MG63 (cell line): Measurements from ENCODE around the gene RNF150. TPM values are rescaled to one million over a fixed set of nuclear protein-coding genes. Genes with fewer than 3 reads are reported as not detected.

Experiments used
- DNase-seq: peaks from one replicate; pipeline ENCODE4 v3.0.0-alpha.2; 2020
- H3K27me3 ChIP-seq: fragments of 250-450 bp; sonication (Bioruptor Pico); 2 replicates; pipeline ENCODE4 v1.5.1; 2020; ENCODE audit warnings: mild to moderate bottlenecking, moderate library complexity
- H3K36me3 ChIP-seq: fragments of 250-450 bp; sonication (Bioruptor Pico); 2 replicates; pipeline ENCODE4 v1.5.1; 2020; ENCODE audit warnings: mild to moderate bottlenecking, moderate library complexity
- H3K4me3 ChIP-seq: fragments of 250-450 bp; sonication (Bioruptor Pico); 2 replicates; pipeline ENCODE4 v1.5.1; 2020; ENCODE audit warnings: mild to moderate bottlenecking, moderate library complexity
- H3K9me3 ChIP-seq: fragments of 250-450 bp; sonication (Bioruptor Pico); 2 replicates; pipeline ENCODE4 v1.5.1; 2020; ENCODE audit warnings: mild to moderate bottlenecking, moderate library complexity
- total RNA-seq: library from RNA; depleted of rRNA; stranded (reverse); fragments of >200 nt; shearing (Covaris generic); gene quantifications from 2 replicates; pipeline ENCODE4 v1.2.3, GENCODE V29; 2014; ENCODE audit warnings: low replicate concordance

Gene RNF150
- total RNA-seq, 1 experiment from 2014 or later: 7.4 TPM

DNA sequence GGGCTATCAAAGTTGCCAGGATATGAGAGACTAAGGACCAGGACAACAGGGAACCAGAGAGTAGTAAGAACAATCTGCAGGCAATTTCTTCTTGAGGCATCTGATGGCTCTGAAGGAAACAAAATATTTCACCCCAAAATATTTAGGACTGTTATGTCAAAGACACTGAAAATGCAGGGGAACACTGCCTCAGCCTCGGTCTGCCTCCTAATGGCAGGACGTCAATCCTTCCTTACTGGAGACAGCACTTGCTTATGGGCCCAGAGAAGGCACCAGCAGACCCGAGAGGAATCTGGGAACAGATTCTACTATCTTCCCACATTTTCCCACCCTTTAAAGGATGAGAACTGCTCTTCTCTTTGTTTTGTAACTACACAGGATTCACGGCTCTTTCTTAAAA is 23.3 kb downstream of the RNF150 start:
- DNase-seq: no peak
- H3K9me3 ChIP-seq: no peaks in the 10 kb centered on the region; the same call in 1 of the 2 replicates
- no peaks in the 10 kb centered on the region for H3K27me3 ChIP-seq
- no peak overlapping the region for H3K4me3 ChIP-seq
- H3K36me3 ChIP-seq: no peaks in the 10 kb centered on the region

- Histone ChIP-seq H3K9me3 (no peaks in the 10 kb centered on the region; the same call in 1 of the 2 replicates), H3K27me3 (no peaks in the 10 kb centered on the region), H3K4me3 (no peak overlapping the region), H3K36me3 (no peaks in the 10 kb centered on the region)
- no peak for DNase-seq
Observed at GRCh38 chr4:141107927-141108326, 25.3 kb downstream of the RNF150 start.

- H3K36me3 ChIP-seq: no peaks in the 10 kb centered on the region
- H3K4me3 ChIP-seq: no peak overlapping the region
- H3K9me3 ChIP-seq: no peaks in the 10 kb centered on the region
- DNase-seq: peak; percentile 18
- H3K27me3 ChIP-seq: no peaks in the 10 kb centered on the region
Observed at GRCh38 chr4:141102367-141102766, 30.9 kb downstream of the RNF150 start.

- no peak for DNase-seq
- Histone ChIP-seq H3K4me3 (no peak overlapping the region), H3K36me3 (no peaks in the 10 kb centered on the region), H3K9me3 (no peaks in the 10 kb centered on the region), H3K27me3 (no peaks in the 10 kb centered on the region)
Observed at GRCh38 chr4:141101511-141101910, 31.8 kb downstream of the RNF150 start.

- Histone ChIP-seq H3K27me3 (no peaks in the 10 kb centered on the region), H3K36me3 (no peaks in the 10 kb centered on the region), H3K4me3 (no peak overlapping the region), H3K9me3 (peaks cover 4% of the 10 kb centered on the region)
- no peak for DNase-seq
Observed at GRCh38 chr4:141099326-141099725, 33.9 kb downstream of the RNF150 start.

DNA sequence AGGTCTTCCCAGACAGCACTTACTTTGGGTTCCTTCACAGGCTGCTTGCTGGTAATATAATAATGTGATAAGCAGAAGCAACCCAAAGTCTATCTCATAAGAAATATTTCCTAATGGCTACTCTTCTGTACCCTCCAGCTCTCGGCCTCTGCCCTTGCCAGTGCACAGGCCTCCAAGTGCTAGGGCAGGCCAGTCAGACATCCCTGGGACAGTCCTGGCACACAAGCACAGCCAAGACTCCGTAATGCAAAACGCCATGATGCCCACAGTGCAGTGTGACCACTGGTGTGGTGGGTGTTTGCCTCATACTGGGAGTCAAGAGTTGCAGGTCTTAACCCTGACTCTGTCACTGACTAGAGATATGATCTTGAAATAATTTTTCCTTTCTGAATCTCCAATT is 35.1 kb downstream of the RNF150 start:
- Histone ChIP-seq H3K4me3 (no peak overlapping the region), H3K36me3 (no peaks in the 10 kb centered on the region), H3K9me3 (peaks cover 12% of the 10 kb centered on the region), H3K27me3 (no peaks in the 10 kb centered on the region)
- no peak for DNase-seq

GRCh38 chr4:141090473-141090872 is 42.8 kb downstream of the RNF150 start:
- Histone ChIP-seq H3K36me3 (no peaks in the 10 kb centered on the region), H3K27me3 (no peaks in the 10 kb centered on the region), H3K9me3 (peaks cover 12% of the 10 kb centered on the region), H3K4me3 (no peak overlapping the region)
- DNase-seq: no peak

DNA sequence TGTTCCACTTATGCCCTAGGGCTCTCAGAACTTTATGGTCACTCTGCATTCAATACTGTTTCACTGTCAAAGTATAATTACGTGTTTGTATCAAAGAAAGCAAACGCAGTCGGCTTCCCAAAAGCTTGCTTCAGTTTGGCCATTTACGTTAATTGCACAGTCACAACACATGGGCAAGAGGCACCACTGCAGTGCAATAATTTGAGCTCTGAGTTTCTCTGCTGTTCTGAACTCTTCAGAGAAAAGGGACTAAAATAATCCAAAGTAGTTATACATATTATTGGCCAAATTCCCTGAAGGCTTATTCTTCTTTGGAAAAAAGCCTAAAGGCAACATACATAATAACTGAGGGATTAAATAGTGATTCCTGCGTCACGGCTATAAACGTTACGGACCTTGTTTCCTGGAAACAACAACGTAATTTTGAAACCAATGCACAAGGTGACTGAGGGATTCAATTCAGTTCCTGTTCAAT is 51.3 kb downstream of the RNF150 start:
- Histone ChIP-seq H3K27me3 (no peaks in the 10 kb centered on the region), H3K36me3 (no peaks in the 10 kb centered on the region), H3K4me3 (peak overlapping the region; percentile 34), H3K9me3 (no peaks in the 10 kb centered on the region)
- no peak for DNase-seq

DNA sequence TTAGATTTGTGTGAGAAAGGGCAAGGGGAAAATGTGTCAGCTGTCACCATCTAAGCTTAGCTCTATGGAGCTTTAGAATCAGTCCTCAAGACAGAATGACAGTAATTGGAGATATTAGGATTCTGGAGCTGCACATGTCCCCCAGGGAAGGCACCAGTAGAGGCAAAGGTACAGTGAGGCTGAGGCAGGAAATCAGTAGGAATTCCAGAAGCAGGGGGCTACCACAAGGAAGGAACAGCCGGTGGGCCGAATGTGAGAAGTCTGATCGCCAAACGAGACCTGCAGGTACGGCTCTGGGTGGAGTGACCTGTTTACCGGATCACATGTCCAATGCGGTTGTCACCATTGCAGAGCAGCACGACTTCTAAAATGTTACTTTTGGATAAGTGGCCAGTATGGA is 52.6 kb downstream of the RNF150 start:
- Histone ChIP-seq H3K9me3 (no peaks in the 10 kb centered on the region), H3K36me3 (no peaks in the 10 kb centered on the region), H3K4me3 (no peak overlapping the region), H3K27me3 (no peaks in the 10 kb centered on the region)
- no peak for DNase-seq

DNA sequence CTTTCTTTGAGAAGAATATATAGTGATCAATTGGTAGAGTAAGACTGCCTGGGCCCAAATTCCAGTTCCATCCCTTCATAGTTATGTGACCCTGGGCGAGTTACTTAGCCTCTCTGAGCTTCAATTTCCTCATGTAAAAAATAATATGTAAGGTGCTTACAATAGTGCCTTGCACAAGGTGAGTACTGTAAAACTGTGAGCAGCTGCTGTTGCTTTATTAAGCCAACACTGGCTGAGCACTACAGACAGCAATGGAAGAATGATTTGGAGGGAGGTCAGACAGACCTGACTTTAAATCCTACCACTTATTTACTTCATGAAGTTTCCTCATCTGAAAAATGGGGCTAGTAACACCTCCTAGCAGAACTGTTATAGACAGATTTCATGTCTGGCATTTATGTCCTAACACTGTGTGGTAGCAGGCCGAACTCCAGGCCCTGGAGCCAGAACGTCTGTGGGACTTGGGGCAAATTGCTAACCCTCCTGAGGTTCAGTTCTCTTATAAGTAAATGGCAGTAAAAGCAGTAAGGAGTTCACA is 53.8 kb downstream of the RNF150 start:
- no peak for DNase-seq

DNA sequence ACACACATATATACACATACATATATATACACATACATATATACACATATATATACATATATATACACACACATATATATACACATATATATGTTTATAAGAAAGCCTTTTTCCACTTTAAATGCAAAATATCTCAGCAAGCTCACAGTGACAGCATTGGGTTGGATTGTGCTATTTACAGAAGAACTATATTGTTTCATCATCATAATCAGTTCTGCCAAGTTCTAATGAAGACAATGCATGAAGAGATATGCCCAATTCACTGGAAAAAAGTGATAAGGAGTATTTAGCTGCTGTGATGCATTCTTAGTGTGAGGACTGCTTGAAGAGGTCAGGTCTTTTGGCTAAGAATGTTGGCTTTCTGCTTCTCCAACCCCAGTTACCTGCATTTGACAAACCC is 54.4 kb downstream of the RNF150 start:
- Histone ChIP-seq H3K4me3 (no peak overlapping the region), H3K27me3 (no peaks in the 10 kb centered on the region), H3K9me3 (no peaks in the 10 kb centered on the region), H3K36me3 (no peaks in the 10 kb centered on the region)
- no peak for DNase-seq

More for the DNA sequence above, 53.8 kb downstream of the RNF150 start:
- no peaks in the 10 kb centered on the region for H3K27me3 ChIP-seq
- H3K9me3 ChIP-seq: no peaks in the 10 kb centered on the region
- no peaks in the 10 kb centered on the region for H3K36me3 ChIP-seq
- H3K4me3 ChIP-seq: no peak overlapping the region

- no peaks in the 10 kb centered on the region for H3K9me3 ChIP-seq
- no peaks in the 10 kb centered on the region for H3K27me3 ChIP-seq
- DNase-seq: no peak
- H3K4me3 ChIP-seq: no peak overlapping the region
- H3K36me3 ChIP-seq: no peaks in the 10 kb centered on the region
Observed at GRCh38 chr4:141077611-141078225, 55.6 kb downstream of the RNF150 start.

GRCh38 chr4:141075553-141075952 is 57.7 kb downstream of the RNF150 start:
- Histone ChIP-seq H3K36me3 (no peaks in the 10 kb centered on the region), H3K4me3 (no peak overlapping the region), H3K9me3 (no peaks in the 10 kb centered on the region), H3K27me3 (no peaks in the 10 kb centered on the region)
- DNase-seq: no peak

- no peak overlapping the region for H3K4me3 ChIP-seq
- no peaks in the 10 kb centered on the region for H3K9me3 ChIP-seq
- DNase-seq: no peak
- no peaks in the 10 kb centered on the region for H3K36me3 ChIP-seq
- no peaks in the 10 kb centered on the region for H3K27me3 ChIP-seq
Observed at GRCh38 chr4:141074098-141074878, 59.0 kb downstream of the RNF150 start.

DNA sequence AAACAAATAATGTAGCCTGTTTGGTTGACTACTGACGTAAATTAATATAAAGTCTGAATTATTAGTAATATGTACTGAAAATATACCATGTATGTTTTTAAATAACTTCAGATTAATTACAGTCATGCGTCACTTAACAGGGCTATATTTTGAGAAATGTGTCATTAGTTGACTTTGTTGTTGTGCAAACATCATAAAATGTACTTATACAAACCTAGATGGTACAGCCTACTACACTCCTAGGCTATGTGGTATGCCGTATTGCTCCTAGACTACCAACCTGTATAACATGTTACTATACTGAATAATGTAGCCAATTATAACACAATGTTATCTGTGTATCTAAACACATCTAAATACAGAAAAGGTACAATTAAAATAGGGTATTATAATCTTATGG is 66.6 kb downstream of the RNF150 start:
- DNase-seq: no peak
- Histone ChIP-seq H3K9me3 (no peaks in the 10 kb centered on the region), H3K4me3 (no peak overlapping the region), H3K27me3 (no peaks in the 10 kb centered on the region), H3K36me3 (no peaks in the 10 kb centered on the region)

DNA sequence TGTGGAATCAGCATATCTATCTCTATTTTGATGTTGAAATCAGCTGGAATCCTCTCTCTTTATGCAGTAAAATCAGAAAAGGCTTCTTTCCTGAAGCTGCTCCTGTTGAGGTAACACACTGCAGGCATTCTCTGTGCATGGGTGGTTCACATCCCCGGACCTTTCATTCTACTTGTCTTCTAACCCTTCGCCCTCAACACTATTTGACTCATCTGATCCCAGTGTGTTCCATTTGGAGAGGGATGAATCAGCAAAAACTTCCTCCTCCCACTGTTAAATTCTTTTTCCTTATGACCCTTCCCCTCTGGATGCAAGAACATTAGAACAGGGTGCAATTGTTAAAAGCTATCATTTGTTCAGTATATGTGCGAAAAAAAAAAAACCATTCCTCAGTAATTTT is 67.4 kb downstream of the RNF150 start:
- no peak for DNase-seq

DNA sequence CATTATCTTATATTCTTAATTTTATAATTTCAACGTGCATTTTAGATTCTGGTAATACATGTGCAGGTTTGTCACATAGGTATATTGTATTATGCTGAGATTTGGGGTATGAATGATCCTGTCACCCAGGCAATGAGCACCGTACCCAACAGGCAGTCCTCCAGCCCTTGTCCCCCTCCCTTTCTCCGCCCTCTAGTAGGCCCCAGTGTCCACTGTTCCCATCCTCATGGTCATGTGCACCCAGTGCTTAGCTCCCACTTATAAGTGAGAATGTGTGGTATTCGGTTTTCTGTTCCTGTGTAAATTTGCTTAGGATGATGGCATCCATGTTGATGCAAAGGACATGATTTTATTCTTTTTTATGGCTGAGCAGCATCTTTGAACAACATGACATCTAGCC is 70.6 kb downstream of the RNF150 start:
- Histone ChIP-seq H3K27me3 (no peaks in the 10 kb centered on the region), H3K4me3 (no peak overlapping the region), H3K36me3 (no peaks in the 10 kb centered on the region), H3K9me3 (no peaks in the 10 kb centered on the region)
- DNase-seq: no peak

More for the DNA sequence above, 67.4 kb downstream of the RNF150 start:
- Histone ChIP-seq H3K4me3 (no peak overlapping the region), H3K9me3 (no peaks in the 10 kb centered on the region), H3K36me3 (no peaks in the 10 kb centered on the region), H3K27me3 (no peaks in the 10 kb centered on the region)
